Measurements from ENCODE around the gene TMEM184B. TPM values are rescaled to one million over a fixed set of nuclear protein-coding genes. Genes with fewer than 3 reads are reported as not detected.
A peak's percentile ranks its signal among the peaks of the same experiment; 100 is the strongest.

Gene TMEM184B
- total RNA-seq, 1 experiment from 2014 or later, result 7.9 TPM

DNA sequence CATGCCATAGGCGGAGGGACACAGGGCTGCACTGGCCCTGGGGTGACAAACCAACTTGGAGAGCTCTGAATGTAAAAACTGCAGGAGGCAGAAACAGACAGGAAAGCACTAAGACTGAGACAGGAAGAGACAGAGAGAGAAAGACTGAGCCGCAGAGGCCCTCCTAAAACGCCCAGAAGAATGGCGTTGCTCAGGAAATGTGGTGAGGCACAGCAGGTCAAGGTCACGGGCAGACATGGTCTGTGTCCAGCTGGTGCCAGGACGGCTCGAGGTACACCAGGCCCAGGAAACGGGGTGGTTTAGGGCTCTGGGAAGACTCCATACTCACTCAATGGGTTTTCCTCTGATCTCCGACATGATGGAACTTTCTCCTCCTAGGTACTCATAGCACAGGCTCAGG, 41.9 kb downstream of the TMEM184B start:
- no peak for DNase-seq (ENCODE audit: extremely low read depth, low read depth)

- no peak for DNase-seq (ENCODE audit: extremely low read depth, low read depth)
Observed at GRCh38 chr22:38230108-38230825, 42.5 kb downstream of the TMEM184B start.

DNA sequence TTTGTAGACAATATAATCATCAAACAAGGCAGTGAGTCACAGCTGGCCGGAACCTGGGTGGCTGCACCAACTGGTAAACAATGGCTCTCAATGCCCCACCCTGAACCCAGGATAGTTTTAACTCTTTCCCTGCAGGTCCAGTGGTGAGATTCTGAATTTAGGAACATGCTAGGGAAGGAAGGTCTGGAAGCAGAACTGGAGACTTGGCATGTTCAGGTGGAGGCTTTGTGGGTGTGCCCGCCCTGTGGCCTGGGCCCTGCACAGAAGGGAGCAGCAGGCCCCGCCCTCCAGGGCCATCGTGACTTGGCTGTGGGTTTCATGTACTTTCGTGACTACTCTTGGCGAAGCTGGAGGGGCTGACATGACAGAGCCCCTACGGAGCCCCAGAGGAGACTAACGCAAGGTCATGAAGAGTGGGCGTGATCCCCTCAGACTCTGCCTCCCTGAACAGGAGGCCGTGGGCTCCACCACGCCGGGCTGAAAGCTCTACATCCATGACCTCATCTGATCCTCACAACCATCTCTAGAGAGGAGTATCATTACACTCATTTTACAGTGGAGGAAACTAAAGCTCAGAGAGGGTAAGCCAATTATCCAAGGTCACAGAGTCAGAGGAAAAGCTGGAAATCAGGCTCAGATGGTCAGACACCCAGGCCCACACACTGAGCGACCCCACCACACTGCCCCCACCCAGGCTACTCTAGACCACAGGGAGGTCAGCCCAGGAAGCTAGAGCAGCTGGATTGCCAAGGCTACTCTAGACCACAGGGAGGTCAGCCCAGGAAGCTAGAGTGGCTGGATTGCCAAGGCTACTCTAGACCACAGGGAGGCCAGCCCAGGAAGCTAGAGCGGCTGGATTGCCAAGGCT, 43.7 kb downstream of the TMEM184B start:
- DNase-seq (ENCODE audit: extremely low read depth, low read depth), result no peak

GRCh38 chr22:38228326-38228872, 44.4 kb downstream of the TMEM184B start:
- no peak for DNase-seq (ENCODE audit: extremely low read depth, low read depth)

DNA sequence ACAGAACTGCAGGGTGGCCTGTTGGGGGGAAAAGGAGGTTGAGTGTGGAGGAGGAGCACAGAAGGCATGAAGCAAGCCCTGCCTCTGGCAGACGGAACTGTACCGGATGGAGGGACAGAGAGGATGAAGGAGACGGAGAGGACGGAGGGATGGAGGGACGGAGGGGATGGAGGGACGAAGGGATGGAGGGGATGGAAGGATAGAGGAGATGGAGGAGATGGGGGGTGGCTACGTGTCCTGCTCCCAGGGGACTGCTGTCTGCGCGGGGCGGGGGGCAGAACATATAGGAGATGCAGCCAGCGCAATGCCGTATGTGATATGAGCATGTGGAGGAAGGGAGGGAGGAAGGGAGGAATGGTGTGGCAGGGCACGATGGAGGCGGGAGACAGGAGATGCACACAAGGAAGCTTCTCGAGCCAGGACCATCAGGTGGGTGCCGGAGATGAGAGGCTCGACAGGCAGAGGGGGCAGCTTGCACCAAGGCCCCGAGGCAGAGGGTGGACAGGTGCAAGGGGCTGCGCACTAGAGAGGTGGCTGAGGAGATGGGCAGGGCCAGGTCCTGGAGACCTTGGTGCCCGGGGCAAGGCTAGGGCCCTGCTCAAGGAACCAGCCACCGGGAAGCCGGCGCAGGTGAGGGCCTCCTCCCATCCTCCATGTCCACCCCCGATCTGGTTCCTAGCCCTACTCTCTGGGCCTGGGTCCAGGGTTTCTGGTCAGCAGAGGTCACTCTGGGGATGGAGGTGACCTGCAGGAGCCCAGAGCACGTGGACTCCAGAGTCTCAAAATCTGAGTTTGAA, 45.8 kb downstream of the TMEM184B start:
- no peak for DNase-seq (ENCODE audit: extremely low read depth, low read depth)

GRCh38 chr22:38223289-38223960, 49.4 kb downstream of the TMEM184B start:
- DNase-seq (ENCODE audit: extremely low read depth, low read depth), result no peak

DNA sequence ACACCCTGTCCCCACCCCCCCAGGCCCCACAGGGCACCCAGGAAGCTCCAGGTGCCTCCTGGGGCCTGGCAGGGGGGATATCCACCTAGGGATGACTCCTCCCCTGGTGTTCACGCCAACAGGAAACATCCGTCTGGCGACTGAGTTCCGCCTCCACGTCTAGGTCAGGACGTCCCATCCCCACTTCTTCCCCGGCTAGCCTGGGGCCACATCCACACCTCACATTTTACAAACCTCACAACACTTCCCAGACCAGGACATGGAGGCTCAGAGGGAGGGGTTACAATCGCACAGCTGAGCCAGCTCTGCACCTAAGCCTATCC, 50.1 kb downstream of the TMEM184B start:
- no peak for DNase-seq (ENCODE audit: extremely low read depth, low read depth)

GRCh38 chr22:38221908-38222796, 50.7 kb downstream of the TMEM184B start:
- no peak for DNase-seq (ENCODE audit: extremely low read depth, low read depth)

GRCh38 chr22:38221407-38221806, 51.4 kb downstream of the TMEM184B start:
- DNase-seq (ENCODE audit: extremely low read depth, low read depth), result no peak

DNA sequence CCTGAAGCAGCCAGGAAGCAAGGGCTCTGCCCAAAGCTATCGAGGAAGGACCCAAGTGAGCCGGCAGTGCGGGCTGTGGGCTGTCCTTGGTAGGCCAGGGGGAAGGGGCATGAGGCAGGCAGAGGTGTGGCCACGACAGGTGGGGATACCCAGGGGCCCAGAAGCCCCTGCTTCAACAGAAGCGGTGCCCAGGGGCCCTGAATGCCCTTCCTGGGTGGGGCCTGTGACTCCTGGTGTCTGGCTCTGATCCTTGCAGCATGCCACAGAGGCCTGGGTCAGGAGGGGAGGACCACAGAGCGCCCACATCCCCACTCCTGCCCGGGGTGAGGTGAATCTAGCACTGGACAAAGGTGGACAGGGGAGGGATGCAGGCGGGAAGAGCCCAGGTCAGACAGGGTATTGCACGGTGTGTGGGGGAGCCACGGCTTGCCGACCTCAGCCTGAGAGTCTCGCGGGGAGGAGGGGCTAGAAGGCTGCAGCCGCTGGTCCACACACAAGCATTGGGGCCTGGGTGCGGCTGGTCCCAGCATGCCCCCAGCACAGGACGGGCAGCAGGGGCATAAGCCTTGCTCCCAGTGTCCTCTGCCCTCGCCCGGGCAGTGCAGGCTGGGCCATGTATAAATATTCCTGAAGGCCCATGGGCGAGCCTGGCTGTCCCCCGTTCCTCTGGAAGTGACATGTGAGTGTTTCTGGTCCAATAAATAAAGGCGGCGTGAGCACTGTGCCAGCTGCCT, 52.0 kb downstream of the TMEM184B start:
- no peak for DNase-seq (ENCODE audit: extremely low read depth, low read depth)

DNA sequence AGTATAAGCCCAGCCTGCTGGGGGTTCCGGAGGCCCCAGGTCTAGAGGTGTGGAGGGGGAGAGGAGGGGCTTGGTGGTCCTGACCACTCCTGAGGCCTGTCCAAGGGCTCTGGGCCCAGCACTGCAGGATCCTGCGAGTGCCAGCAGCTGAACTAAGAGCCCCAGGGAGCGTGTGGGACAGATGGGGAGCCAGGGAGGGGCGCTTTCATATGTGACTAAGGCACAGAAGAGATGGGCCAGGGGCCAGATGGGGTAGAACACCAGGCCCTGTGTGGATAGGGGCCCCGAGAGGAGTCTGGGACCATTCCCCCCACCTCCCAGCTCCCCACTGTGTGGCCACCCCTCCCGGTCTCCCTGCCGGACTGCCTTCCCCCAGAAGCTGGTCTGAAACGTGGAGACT, 52.6 kb downstream of the TMEM184B start:
- DNase-seq (ENCODE audit: extremely low read depth, low read depth), result no peak

GRCh38 chr22:38219632-38220031, 53.2 kb downstream of the TMEM184B start:
- DNase-seq (ENCODE audit: extremely low read depth, low read depth), result no peak

- peak; percentile 57 for DNase-seq (ENCODE audit: extremely low read depth, low read depth)
Observed at GRCh38 chr22:38218661-38219622, 53.9 kb downstream of the TMEM184B start.

- DNase-seq (ENCODE audit: extremely low read depth, low read depth), result no peak
Observed at GRCh38 chr22:38215156-38216038, 57.4 kb downstream of the TMEM184B start.

GRCh38 chr22:38214302-38215056, 58.3 kb downstream of the TMEM184B start:
- no peak for DNase-seq (ENCODE audit: extremely low read depth, low read depth)

DNA sequence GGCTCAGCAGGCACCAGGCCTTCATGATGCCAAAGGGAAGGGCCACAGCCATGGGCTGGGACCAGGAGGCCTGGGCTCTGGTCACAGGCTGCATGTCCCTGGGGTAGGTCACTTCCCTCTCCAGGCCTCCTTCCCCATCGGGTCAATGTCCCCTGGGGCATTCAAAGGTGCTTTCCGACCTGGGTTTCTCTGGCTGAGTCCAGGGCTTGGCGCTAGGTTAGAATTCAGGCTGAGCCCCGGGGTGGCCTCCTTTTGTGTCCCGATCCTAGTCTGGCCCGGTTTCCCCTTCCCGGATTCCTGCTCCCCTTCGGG, 58.9 kb downstream of the TMEM184B start:
- no peak for DNase-seq (ENCODE audit: extremely low read depth, low read depth)

All from NCI-H460 (cell line).